Left colon (tissue), 2 donors: Measurements from ENCODE around the gene CRIM1. TPM values are rescaled to one million over a fixed set of nuclear protein-coding genes. Genes with fewer than 3 reads are reported as not detected.

Experiments
- ATAC-seq: fragments of 200-7000 bp; cut with Tn5 transposase; one replicate; pipeline ENCODE4 v1.9.1; 2020; ENCODE audit warnings: mild to moderate bottlenecking, moderate library complexity
- DNase-seq, 2 donors: peaks; one replicate each; pipeline ENCODE4 v3.0.0-alpha.2; 2020
- intact Hi-C, 2 donors: fragments of 100-400 bp; cut with DNase I in 1 of 2; cut with micrococcal nuclease in 1 of 2; formaldehyde crosslinking; loops; one replicate each; pipeline versions ENCODE4 v1.11.2 to v1.14.0; 2022; cut with DNase I, micrococcal nuclease
- total RNA-seq, 2 donors: library from RNA; stranded (reverse); fragmentation: NEBNext Ultra II Directional; extraction: Animal tissue kit (Norgen Biotek cat#: 25700); gene quantifications; one replicate each; pipeline ENCODE4 v1.2.1, GENCODE V29; 2021
- donor health status: DM: no; HTN: no; CAD: no.
- donor health status: DM: yes; HTN: yes; CAD: no.

The CRIM1 gene
- total RNA-seq, 2 donors from 2014 or later = 67.7 to 105 TPM

GRCh38 chr2:36411962-36412444 is 56.4 kb downstream of the CRIM1 start:
- no peak for DNase-seq
- no peak for ATAC-seq
- intact Hi-C loops = no loop called here

DNA sequence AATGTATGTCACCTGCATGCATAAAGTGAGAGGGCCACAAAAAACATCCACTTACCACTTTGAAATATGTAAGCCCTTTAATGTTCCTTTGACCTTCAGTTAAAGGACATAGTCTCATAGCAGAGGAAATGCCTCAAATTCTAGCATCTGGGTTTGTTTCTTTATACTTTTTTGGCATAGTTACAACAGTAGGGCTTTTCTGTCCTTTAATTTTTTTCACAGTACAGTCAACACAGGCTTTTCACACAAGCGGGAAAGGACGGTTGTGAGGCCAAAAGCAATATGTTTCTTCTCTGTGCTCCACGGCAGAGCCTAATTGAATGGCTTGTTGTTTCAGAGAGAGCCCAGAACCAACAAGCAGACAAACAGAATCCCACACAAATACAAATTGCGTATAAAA is 57.6 kb downstream of the CRIM1 start:
- ATAC-seq (no peak), DNase-seq (no peak)
- intact Hi-C loops = no loop called here

DNA sequence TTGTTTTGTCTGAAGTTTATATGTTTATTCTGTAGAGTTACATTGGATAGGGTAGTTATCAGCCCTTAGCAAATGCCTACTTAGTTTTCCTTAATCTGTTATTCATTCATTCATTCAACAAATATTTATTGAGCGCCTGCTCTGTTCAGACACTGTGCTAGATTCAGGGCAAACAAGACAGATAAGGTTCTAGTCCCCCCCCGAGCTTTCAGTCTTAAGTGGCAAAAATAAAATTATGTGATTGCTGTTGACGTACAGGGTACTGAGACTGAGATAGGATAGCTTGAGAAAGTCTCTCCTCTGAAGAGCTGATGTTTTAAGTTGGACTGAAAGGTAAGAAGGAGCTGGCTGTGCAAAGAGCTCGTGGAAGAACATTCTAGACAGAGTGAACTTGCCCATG is 58.7 kb downstream of the CRIM1 start:
- intact Hi-C loops = no loop called here
- no peak for ATAC-seq

DNA sequence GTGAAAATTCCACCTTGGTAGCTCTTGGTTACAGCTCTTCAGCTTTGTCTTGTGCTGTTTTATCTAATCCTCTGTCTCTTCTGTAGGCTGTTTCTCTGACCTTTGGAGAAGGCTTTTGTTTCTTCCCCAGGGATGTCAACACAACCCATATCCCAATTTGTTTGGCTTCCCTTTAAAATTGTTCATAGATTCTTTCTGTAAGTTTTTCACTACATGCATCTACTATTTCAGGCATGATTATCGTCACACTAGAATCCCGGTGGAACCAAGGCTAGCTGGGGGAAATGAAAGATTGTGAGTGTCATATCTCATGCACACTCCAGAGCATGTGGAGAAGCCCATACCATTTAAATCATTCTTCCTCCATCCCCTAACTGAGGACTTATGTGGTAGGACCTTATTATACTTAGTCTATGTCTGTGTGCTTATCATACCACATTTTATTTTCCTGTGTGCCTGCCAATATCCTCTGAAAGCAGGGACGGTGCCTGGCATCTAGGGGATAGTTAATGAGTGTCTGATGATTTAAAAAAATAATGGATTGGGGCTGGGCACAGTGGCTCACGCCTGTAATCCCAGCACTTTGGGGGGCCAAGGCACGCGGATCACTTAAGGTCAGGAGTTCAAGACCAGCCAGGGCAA is 59.9 kb downstream of the CRIM1 start:
- no peak for ATAC-seq
- intact Hi-C loops = no loop called here

More for the DNA sequence above, 58.7 kb downstream of the CRIM1 start:
- no peak for DNase-seq

GRCh38 chr2:36416370-36417165 is 61.0 kb downstream of the CRIM1 start:
- DNase-seq (peak in 1 of 2 donors; percentile 50), ATAC-seq (peak; percentile 93)
- intact Hi-C loops = no loop called here

More for the DNA sequence above, 59.9 kb downstream of the CRIM1 start:
- no peak for DNase-seq

GRCh38 chr2:36420569-36421181 is 65.1 kb downstream of the CRIM1 start:
- DNase-seq (no peak), ATAC-seq (no peak)
- intact Hi-C loops = no loop called here

DNA sequence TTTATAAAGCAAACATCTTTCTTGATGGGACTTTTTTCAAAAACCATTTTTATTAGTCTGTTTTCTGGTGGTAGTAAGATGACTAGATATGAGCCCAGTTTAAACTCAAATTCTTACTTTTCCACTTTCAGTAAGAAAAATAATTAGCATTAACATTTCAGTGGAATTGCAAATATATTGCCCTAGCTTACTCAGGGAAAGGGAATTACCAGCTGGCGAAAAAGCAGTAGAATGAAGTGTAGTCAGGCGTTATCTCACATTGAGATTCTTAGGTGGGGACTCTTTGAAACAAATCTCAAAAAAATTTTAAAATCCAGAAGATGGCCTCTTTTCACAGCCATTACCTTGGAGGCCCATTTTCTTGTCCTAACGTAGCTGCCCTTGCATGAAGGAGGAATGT is 65.8 kb downstream of the CRIM1 start:
- intact Hi-C loops = no loop called here
- DNase-seq = no peak

DNA sequence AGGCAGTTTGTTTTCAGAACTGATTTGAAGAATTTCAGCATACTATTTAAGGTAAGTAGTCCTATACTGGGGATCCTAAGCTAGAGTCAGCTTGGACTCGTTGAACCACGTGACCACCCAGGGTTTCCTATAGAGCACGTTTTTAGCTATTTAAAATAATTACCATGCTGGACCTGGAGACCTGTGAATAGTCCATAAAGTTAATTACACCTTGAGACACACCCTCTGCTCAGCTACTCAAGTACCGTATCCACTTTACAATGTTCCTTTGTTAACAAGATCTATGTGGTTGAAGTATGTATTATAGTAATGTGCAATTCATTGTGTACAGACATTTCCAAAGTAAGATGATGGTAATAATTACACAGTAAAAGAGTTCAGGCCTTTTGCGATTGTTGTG is 67.6 kb downstream of the CRIM1 start:
- DNase-seq = peak; percentile 33 to 47
- intact Hi-C loops = no loop called here
- peak; percentile 98 for ATAC-seq

More for the DNA sequence above, 65.8 kb downstream of the CRIM1 start:
- no peak for ATAC-seq

DNA sequence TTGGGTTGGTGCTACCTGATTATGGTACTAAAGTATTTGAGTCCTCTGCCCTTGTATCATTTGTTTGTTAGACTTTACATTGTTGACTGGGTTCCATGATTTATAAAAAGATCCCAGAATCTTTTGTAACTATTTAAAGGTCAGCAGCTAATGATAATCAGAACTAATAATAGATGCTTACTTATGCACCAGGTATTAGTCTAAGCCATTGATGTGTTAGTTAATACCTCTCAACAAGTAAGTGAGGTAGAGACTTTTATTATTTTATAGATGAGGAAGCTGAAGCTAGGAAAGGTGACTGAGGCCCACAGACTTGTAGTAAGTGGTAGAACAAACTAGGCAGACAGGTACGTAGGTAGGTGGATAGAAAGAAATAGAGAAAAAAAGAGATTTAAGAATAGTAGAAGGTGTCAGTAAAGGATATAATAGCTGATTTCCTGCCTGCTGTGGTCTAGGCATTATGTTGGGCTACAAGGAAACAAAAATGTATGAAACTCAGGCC is 68.1 kb downstream of the CRIM1 start:
- ATAC-seq (peak; percentile 60), DNase-seq (no peak)
- intact Hi-C loops = no loop called here

GRCh38 chr2:36425608-36426355 is 70.2 kb downstream of the CRIM1 start:
- DNase-seq (no peak), ATAC-seq (no peak)
- intact Hi-C loops = no loop called here

- DNase-seq = no peak
- intact Hi-C loops = no loop called here
- ATAC-seq = no peak
These were observed 72.2 kb downstream of the CRIM1 start for GRCh38 chr2:36427790-36428243.

DNA sequence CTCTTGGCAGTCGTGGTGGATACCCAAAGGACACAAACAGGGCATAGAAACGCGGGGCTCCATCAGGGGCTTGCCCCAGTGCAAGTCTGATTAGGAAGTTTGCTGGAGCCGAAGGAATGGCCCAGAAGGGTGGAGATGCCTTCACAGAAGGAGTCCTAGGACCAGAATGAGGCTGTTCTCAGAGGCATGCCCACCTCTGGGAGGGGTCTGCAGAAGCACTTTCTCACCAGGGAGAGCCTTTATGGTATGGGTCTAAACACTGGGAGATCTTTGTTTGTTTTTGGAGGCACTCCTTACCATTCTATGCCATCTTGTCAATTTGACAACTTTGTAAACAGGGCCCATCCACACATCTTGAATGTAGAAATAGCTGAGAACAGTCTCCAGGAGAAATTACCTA is 75.0 kb downstream of the CRIM1 start:
- DNase-seq (no peak), ATAC-seq (no peak)
- intact Hi-C loops = no loop called here

GRCh38 chr2:36432479-36432878 is 76.9 kb downstream of the CRIM1 start:
- DNase-seq = no peak
- no peak for ATAC-seq
- intact Hi-C loops = no loop called here

GRCh38 chr2:36433311-36434217 is 78.0 kb downstream of the CRIM1 start:
- DNase-seq (peak in 1 of 2 donors; percentile 49), ATAC-seq (peak; percentile 73)
- intact Hi-C loops = no loop called here

DNA sequence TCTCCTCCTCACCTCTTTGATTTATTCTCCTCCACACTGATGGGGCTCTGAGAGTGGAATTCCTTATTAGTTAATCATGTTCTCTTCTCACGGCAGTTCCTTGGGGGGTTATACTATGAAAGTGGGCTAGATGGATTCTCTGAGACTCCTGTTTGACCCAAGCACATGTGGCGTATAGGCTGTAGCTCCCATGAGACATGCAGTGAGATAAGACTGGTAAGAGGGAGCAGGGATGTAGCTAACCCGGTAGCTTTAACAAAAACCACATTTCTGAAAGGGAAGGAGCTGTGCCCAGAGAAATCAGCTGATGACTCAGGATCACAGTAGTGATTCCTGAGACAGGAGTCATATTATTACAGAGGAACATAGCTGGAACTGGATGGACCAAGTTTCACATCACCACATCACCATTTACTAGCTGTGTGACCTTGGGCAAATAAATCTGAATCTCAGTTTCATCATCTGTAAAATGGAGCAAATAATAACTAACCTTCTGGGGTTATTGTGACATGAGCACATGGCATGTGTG is 82.9 kb downstream of the CRIM1 start:
- DNase-seq (no peak), ATAC-seq (no peak)
- intact Hi-C loops = no loop called here

GRCh38 chr2:36439084-36439483 is 83.5 kb downstream of the CRIM1 start:
- no peak for DNase-seq
- peak; percentile 30 for ATAC-seq

GRCh38 chr2:36441065-36441625 is 85.6 kb downstream of the CRIM1 start:
- no peak for ATAC-seq
- intact Hi-C loops = no loop called here

More at GRCh38 chr2:36439084-36439483, 83.5 kb downstream of the CRIM1 start:
- intact Hi-C loops = no loop called here

More at GRCh38 chr2:36441065-36441625, 85.6 kb downstream of the CRIM1 start:
- DNase-seq = no peak
